BLaER1 treated with 17β-estradiol and CSF1 and Interleukin-3, amounts not matched to agents 10 nM and 100 nM (cell line): ENCODE results near the gene PHB1.

Source experiments
- H3K27ac ChIP-seq, 11 experiments: shearing (Covaris generic); formaldehyde crosslinking; 2 replicates each; pipeline ENCODE4 v1.8.1; 2022
- H3K27me3 ChIP-seq, 11 experiments: shearing (Covaris generic); formaldehyde crosslinking; 2 replicates each; pipeline ENCODE4 v1.8.1; 2022
- H3K36me3 ChIP-seq, 11 experiments: shearing (Covaris generic); formaldehyde crosslinking; 2 replicates each; pipeline ENCODE4 v1.8.1; 2022
- H3K4me1 ChIP-seq, 10 experiments: shearing (Covaris generic); formaldehyde crosslinking; 2 replicates each; pipeline ENCODE4 v1.8.1; 2022
- H3K4me2 ChIP-seq, 11 experiments: shearing (Covaris generic); formaldehyde crosslinking; 2 replicates each; pipeline ENCODE4 v1.8.1; 2022
- H3K4me3 ChIP-seq, 10 experiments: shearing (Covaris generic); formaldehyde crosslinking; 2 replicates each; pipeline ENCODE4 v1.8.1; 2022
- H3K9ac ChIP-seq, 11 experiments: shearing (Covaris generic); formaldehyde crosslinking; 2 replicates each; pipeline ENCODE4 v1.8.1; 2022
- H3K9me3 ChIP-seq, 11 experiments: shearing (Covaris generic); formaldehyde crosslinking; replicated peaks in 1 of 11; 2 replicates each; pipeline ENCODE4 v1.8.1; 2022
- H4K20me1 ChIP-seq, 11 experiments: shearing (Covaris generic); formaldehyde crosslinking; 2 replicates each; pipeline ENCODE4 v1.8.1; 2022
- Cebpa-rat ChIP-seq, 11 experiments: shearing (Covaris generic); IDR thresholded peaks; 2 replicates each; pipeline ENCODE4 v1.8.1; 2022

The PHB1 gene

DNA sequence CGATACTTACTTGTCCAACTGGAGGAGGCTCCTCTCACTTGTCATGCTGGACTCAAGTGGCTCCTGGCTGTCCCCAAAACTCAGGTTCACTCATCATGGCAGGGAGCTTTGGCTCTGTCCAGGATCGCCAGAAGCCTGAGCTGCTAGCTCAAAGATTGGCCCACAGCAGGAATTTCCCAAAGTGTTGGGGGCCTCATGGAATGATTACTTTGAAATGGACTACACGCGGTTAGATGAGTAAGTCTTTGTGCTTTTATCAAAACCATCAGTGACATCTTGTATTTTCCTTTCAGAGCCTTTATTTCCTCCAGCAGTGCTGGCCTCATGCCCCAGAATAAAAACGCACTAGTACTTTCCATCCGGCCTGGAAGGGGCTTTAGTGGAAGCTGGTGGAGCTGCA is 29.2 kb upstream of the PHB1 start:
- H3K4me1 ChIP-seq: peaks cover 25 to 64% (median 45%) of the 10 kb centered on the region in 10 experiments
- H3K4me3 ChIP-seq: no peak overlapping the region

DNA sequence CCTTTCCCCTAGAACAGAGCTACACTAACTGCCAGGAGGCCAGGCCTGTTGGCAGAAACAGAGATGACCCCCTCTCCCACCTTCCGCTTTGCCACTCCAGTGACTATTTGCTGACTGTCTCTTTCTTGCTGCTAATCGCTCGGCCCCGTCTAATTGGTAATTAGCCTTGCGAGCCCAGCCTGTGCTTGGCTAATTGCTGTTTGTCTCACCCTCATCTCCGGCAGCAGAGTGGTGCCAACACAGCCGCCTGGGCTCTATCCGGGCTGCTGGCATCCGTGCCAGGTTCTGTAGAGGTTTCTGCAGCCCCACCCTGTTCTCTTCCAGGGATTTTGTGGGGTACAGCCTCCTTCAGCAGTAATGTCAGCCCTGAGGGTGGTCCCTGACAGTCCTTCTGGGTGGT is 27.4 kb upstream of the PHB1 start:
- Histone ChIP-seq H3K27me3 (peaks cover 0 to 6% (median 0%) of the 10 kb centered on the region in 11 experiments; a peak in 1 of 22 replicates), H4K20me1 (no peaks in the 10 kb centered on the region), H3K4me3 (no peak overlapping the region), H3K9me3 (peaks cover 0 to 13% (median 10%) of the 10 kb centered on the region in 11 experiments; a peak in 9 of 22 replicates), H3K4me1 (peaks cover 24 to 67% (median 45%) of the 10 kb centered on the region in 10 experiments), H3K27ac (no peak overlapping the region), H3K9ac (no peak overlapping the region), H3K36me3 (no peaks in the 10 kb centered on the region), H3K4me2 (peak overlapping the region in 10 of 11 experiments; percentile 5 to 57 (median 28); a peak in 12 of 22 replicates)
- no peak for TF ChIP-seq Cebpa-rat (IDR thresholded peaks at IDR 0.05)

More for the DNA sequence above, 29.2 kb upstream of the PHB1 start:
- H4K20me1 ChIP-seq: no peaks in the 10 kb centered on the region
- H3K27ac ChIP-seq: no peak overlapping the region
- no peaks in the 10 kb centered on the region for H3K36me3 ChIP-seq
- H3K9ac ChIP-seq: no peak overlapping the region
- no peak for TF ChIP-seq Cebpa-rat (IDR thresholded peaks at IDR 0.05)
- no peaks in the 10 kb centered on the region for H3K27me3 ChIP-seq
- H3K4me2 ChIP-seq: peak overlapping the region in 1 of 11 experiments; percentile 3; a peak in 2 of 22 replicates
- H3K9me3 ChIP-seq: peaks cover 0 to 13% (median 10%) of the 10 kb centered on the region in 11 experiments; a peak in 9 of 22 replicates

DNA sequence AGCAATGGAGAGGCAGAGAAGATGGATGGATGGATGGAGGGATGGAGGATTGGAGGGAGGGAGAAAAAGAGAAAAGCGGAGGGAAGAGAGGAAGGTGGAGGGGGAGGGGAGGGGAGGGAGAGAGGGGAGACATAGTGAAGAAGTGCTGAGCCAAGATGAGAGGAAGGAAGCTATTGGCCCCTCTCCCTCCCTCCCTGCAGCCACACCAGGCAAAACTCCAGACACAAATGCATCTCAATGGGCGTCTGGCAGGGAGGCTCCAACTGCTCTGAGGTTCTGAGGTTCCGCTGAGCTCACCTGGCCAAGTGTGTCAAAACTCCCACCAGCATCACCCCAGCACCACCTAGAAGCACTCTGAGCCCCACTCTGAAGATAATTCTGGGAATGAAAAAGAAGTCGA is 26.9 kb upstream of the PHB1 start:
- Histone ChIP-seq H3K9ac (no peak overlapping the region), H3K4me3 (no peak overlapping the region), H3K9me3 (peaks cover 0 to 13% (median 10%) of the 10 kb centered on the region in 11 experiments; a peak in 9 of 22 replicates), H3K4me2 (peak overlapping the region; percentile 5 to 96 (median 39); a peak in 12 of 22 replicates), H3K4me1 (peaks cover 24 to 70% (median 49%) of the 10 kb centered on the region in 10 experiments), H4K20me1 (no peaks in the 10 kb centered on the region), H3K27me3 (peaks cover 0 to 6% (median 0%) of the 10 kb centered on the region in 11 experiments; a peak in 1 of 22 replicates), H3K27ac (no peak overlapping the region), H3K36me3 (no peaks in the 10 kb centered on the region)
- TF ChIP-seq Cebpa-rat (IDR thresholded peaks at IDR 0.05): no peak

DNA sequence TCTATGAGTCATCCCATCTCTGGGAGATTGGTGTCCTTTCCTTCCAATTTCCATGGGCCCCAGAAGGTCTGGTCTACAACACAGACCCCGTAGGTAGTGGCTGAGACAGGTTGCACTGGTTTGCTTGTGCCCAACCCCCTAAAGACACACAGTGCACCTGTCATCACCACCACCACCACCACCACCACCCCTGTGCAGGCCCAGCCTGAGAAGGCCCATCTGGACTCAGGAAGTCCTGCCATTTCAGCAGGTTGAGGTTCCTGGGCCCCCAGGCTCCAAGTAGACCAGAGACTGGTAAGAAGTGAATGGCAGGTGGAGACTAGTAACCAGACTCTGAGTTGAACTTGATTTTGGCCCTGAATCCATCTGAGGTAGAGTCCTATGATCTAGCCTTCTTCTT is 25.9 kb upstream of the PHB1 start:
- Histone ChIP-seq H4K20me1 (no peaks in the 10 kb centered on the region), H3K9me3 (peaks cover 0 to 13% (median 10%) of the 10 kb centered on the region in 11 experiments; a peak in 9 of 22 replicates), H3K4me2 (peak overlapping the region in 9 of 11 experiments; percentile 85 to 97 (median 93); a peak in 17 of 22 replicates), H3K36me3 (no peaks in the 10 kb centered on the region), H3K4me1 (peaks cover 24 to 80% (median 59%) of the 10 kb centered on the region in 10 experiments), H3K9ac (no peak overlapping the region), H3K27ac (0 out of 22 replicates have a peak overlapping the region, but pooled peaks of 1 of the 11 experiments have one; percentile 81), H3K27me3 (peaks cover 0 to 6% (median 0%) of the 10 kb centered on the region in 11 experiments; a peak in 1 of 22 replicates), H3K4me3 (no peak overlapping the region)
- no peak for TF ChIP-seq Cebpa-rat (IDR thresholded peaks at IDR 0.05)

DNA sequence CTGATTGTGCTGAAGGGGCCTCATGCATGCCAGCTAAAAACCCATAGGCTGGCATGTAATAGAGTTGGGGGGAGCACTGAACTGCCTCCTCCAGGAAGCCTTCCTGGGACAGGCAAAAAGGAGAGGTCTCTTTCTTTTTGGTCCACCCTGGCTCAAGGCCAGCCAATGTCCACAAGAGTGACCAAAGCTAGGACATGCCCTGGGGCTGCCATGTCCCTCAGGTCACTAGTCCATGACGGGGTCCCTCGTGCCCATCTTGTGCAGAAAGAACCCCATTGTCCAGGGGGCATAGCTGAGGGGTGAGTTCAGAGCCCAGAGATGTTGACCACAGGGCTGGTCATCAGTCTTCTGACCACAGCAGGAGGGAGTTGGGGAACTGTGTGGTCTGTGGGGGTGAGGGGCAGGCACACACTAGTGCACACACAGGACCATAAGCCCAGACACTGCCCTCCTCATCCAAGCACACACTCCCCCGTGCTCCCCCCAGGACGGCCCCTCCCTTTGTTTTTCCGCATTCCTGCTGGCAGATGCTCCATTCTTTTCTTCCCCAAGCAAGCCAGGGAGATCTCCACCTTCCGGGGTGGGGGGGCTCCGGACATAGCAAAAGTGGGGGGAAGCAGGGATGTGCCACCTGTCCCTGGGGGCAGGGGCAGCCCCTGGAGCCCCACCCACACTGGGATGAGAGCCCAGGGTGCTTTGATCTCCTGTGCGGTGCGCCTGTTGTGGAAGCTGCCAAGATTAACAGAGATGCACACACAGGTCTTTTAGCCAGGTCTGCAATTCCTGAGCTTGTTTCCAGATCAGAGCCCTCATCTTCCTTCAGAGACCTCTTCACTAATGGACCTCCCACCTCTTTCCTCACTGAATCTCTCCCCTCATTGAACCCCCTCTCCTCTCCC is 25.2 kb upstream of the PHB1 start:
- no peaks in the 10 kb centered on the region for H4K20me1 ChIP-seq

DNA sequence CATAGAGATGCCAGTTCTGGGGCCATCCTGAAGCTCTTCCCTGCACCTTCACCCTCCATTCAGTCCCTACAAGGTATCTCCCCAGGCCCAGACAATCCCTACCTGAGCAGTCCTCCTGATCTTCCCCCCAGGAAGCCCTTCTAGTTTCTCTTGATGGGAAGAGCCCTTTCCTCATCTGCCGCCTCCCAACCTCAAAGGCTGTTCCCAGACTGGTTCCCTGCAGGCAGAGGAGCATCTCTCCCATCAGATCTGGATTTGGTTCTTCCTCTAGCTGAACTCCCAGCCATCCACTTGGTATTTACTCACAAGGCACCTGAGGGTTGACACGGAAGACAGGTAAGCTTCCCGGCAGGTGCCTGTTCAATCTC is 24.6 kb upstream of the PHB1 start:
- Histone ChIP-seq H3K4me1 (peaks cover 24 to 88% (median 66%) of the 10 kb centered on the region in 10 experiments), H3K9me3 (peaks cover 0 to 13% (median 10%) of the 10 kb centered on the region in 11 experiments; a peak in 9 of 22 replicates), H3K27me3 (peaks cover 0 to 6% (median 0%) of the 10 kb centered on the region in 11 experiments; a peak in 1 of 22 replicates), H4K20me1 (no peaks in the 10 kb centered on the region), H3K36me3 (no peaks in the 10 kb centered on the region), H3K9ac (peak overlapping the region in 10 of 11 experiments; percentile 56 to 81 (median 72); a peak in 17 of 22 replicates), H3K4me3 (peak overlapping the region in 8 of 10 experiments; percentile 30 to 62 (median 51); a peak in 14 of 20 replicates), H3K27ac (peak overlapping the region in 9 of 11 experiments; percentile 60 to 89 (median 81); a peak in 18 of 22 replicates), H3K4me2 (peak overlapping the region; percentile 85 to 97 (median 92))
- TF ChIP-seq Cebpa-rat (IDR thresholded peaks at IDR 0.05): no peak

More for the DNA sequence above, 25.2 kb upstream of the PHB1 start:
- Histone ChIP-seq H3K4me1 (peaks cover 24 to 81% (median 63%) of the 10 kb centered on the region in 10 experiments), H3K9ac (peak overlapping the region in 7 of 11 experiments; percentile 62 to 81 (median 75); a peak in 10 of 22 replicates), H3K27me3 (peaks cover 0 to 6% (median 0%) of the 10 kb centered on the region in 11 experiments; a peak in 1 of 22 replicates), H3K4me3 (peak overlapping the region in 7 of 10 experiments; percentile 30 to 62 (median 51); a peak in 8 of 20 replicates), H3K27ac (peak overlapping the region in 8 of 11 experiments; percentile 69 to 89 (median 82); a peak in 16 of 22 replicates), H3K9me3 (peaks cover 0 to 13% (median 10%) of the 10 kb centered on the region in 11 experiments; a peak in 9 of 22 replicates), H3K36me3 (no peaks in the 10 kb centered on the region), H3K4me2 (peak overlapping the region; percentile 85 to 97 (median 92))
- no peak for TF ChIP-seq Cebpa-rat (IDR thresholded peaks at IDR 0.05)

DNA sequence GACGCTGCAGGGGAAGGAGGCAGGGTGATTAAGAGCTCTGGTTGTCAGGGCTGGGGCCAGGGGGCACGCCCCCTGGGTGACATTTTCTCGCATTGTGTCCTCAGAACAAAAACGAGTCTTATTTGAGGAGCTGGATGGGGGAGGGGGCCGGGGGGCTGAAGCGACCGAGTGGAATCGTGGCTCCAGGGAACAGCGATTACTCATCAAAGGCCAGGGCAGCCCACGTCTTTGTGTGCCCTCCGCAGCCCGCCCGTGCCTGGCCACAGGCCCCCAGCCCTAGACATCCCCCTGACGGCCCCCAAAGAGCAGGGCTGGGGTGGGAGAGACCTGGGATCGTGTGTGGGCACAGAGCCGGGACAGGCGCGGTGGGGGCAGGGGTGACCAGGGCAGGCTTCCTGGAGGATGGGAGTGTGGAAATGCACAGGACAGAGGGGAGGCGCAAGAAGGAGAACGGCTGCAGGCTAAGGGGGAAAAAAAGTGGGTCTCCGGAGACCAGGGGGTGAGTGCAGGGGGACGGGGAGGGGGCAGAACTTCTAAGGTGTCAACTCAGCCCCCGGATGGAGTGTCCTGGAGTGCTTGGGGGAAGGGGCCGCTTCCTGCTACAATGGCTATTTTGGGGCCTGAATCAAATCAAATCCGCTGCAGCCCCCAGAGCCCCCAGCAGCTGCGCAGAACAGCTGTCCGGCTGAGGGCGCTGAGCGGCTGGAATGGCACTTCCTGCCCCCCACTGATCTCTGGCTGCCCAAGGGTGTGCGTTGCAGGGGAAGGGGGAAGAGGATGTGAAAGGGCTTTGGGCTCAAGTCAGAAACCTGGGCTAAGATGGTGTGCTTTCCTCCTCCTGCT is 24.0 kb upstream of the PHB1 start:
- Histone ChIP-seq H3K4me2 (peak overlapping the region; percentile 85 to 97 (median 92)), H3K9ac (peak overlapping the region in 10 of 11 experiments; percentile 56 to 81 (median 72); a peak in 20 of 22 replicates), H3K4me3 (peak overlapping the region; percentile 22 to 62 (median 48); a peak in 19 of 20 replicates), H4K20me1 (no peaks in the 10 kb centered on the region), H3K27ac (peak overlapping the region in 9 of 11 experiments; percentile 60 to 89 (median 81); a peak in 18 of 22 replicates), H3K27me3 (peaks cover 0 to 6% (median 0%) of the 10 kb centered on the region in 11 experiments; a peak in 1 of 22 replicates), H3K36me3 (no peaks in the 10 kb centered on the region), H3K9me3 (peaks cover 0 to 13% (median 10%) of the 10 kb centered on the region in 11 experiments; a peak in 9 of 22 replicates), H3K4me1 (peaks cover 24 to 89% (median 66%) of the 10 kb centered on the region in 10 experiments)
- TF ChIP-seq Cebpa-rat (IDR thresholded peaks at IDR 0.05): no peak
